SU-DHL-6 (cell line): ENCODE data around the gene ZFYVE9.

Source experiments
- H2AFZ ChIP-seq: fragments of 200-600 bp; sonication (generic); 2 replicates; pipeline ENCODE4 v1.6.1; 2014; ENCODE audit warnings: low read depth, mild to moderate bottlenecking, moderate library complexity, mixed read lengths, antibody characterized with exemption, low read length; ENCODE audit not compliant: severe bottlenecking
- H3F3A ChIP-seq: fragments of 200-600 bp; shearing (Covaris generic); 2 replicates; pipeline ENCODE4 v1.6.0; 2016; ENCODE audit warnings: antibody characterized with exemption, mild to moderate bottlenecking; ENCODE audit not compliant: insufficient read depth
- H3K27ac ChIP-seq: fragments of 200-600 bp; sonication (generic); 2 replicates; pipeline ENCODE4 v1.5.1; 2016; ENCODE audit warnings: low read depth, mild to moderate bottlenecking, low read length, moderate library complexity, mixed read lengths
- H3K27me3 ChIP-seq: fragments of 200-600 bp; sonication (generic), shearing (Covaris generic); 2 replicates; pipeline ENCODE4 v1.6.0; 2014; ENCODE audit warnings: mild to moderate bottlenecking, low read length
- H3K36me3 ChIP-seq: fragments of 200-600 bp; sonication (generic); 2 replicates; pipeline ENCODE4 v1.6.1; 2014; ENCODE audit warnings: mild to moderate bottlenecking, low read length, mixed read lengths
- H3K4me2 ChIP-seq: fragments of 300-600, 200-600 bp; shearing (Covaris generic), sonication (generic); 2 replicates; pipeline ENCODE4 v1.6.0; 2014; ENCODE audit warnings: low read length, low read depth, mild to moderate bottlenecking; ENCODE audit not compliant: poor library complexity, severe bottlenecking
- H3K4me3 ChIP-seq: fragments of 200-600 bp; sonication (generic); 2 replicates; pipeline ENCODE4 v1.5.1; 2014; ENCODE audit warnings: antibody characterized with exemption, low read length, mild to moderate bottlenecking, mixed read lengths; ENCODE audit not compliant: insufficient read depth, poor library complexity, severe bottlenecking
- H3K79me2 ChIP-seq: fragments of 200-600 bp; sonication (generic); 2 replicates; pipeline ENCODE4 v1.6.1; 2014; ENCODE audit warnings: mild to moderate bottlenecking, low read length, moderate library complexity; ENCODE audit not compliant: insufficient read depth
- H3K9ac ChIP-seq: fragments of 200-600 bp; sonication (generic); 2 replicates; pipeline ENCODE4 v1.7.0; 2014; ENCODE audit warnings: mild to moderate bottlenecking, low read length
- H3K9me2 ChIP-seq: fragments of 200-600 bp; sonication (generic); replicated peaks from 2 replicates; pipeline ENCODE4 v1.6.1; 2014; ENCODE audit warnings: low read length; ENCODE audit not compliant: insufficient read depth
- H3K9me3 ChIP-seq: fragments of 200-600 bp; sonication (generic); 2 replicates; pipeline ENCODE4 v1.6.1; 2014; ENCODE audit warnings: low read length, mixed read lengths; ENCODE audit not compliant: insufficient read depth
- H4K20me1 ChIP-seq: fragments of 200-600 bp; sonication (generic); 2 replicates; pipeline ENCODE4 v1.6.1; 2014; ENCODE audit warnings: low read depth, mild to moderate bottlenecking, antibody characterized with exemption, low read length, moderate library complexity, mixed read lengths
- EZH2phosphoT487 ChIP-seq: fragments of 200-600 bp; sonication (generic), shearing (Covaris generic); conservative IDR thresholded peaks from 2 replicates; pipeline ENCODE4 v1.6.1; 2018; ENCODE audit warnings: mild to moderate bottlenecking, antibody characterized with exemption, low read length, moderate library complexity, mixed read lengths
- TF ChIP-seq, protein P1 (sequence below): fragments of 200-600 bp; sonication (generic); IDR thresholded peaks from one replicate; pipeline ENCODE4 v1.5.1; 2017; ENCODE audit warnings: antibody characterized with exemption, mild to moderate bottlenecking, low read length, moderate library complexity; ENCODE audit not compliant: insufficient read depth, poor library complexity, severe bottlenecking

ZFYVE9 gene

GRCh38 chr1:52150946-52151345 is 9.1 kb downstream of the ZFYVE9 start:
- H3K9me3 ChIP-seq: no peaks in the 10 kb centered on the region
- H2AFZ ChIP-seq: no peak overlapping the region
- H3K9me2 ChIP-seq: no peaks in the 10 kb centered on the region
- H3F3A ChIP-seq: no peaks in the 10 kb centered on the region
- no peak overlapping the region for H3K9ac ChIP-seq
- no peaks in the 10 kb centered on the region for H4K20me1 ChIP-seq
- no peaks in the 10 kb centered on the region for H3K36me3 ChIP-seq
- no peaks in the 10 kb centered on the region for H3K27me3 ChIP-seq
- no peaks in the 10 kb centered on the region for H3K79me2 ChIP-seq
- no peak overlapping the region for H3K4me2 ChIP-seq
- H3K4me3 ChIP-seq: no peak overlapping the region
- TF ChIP-seq EZH2phosphoT487: no peak
- TF ChIP-seq, protein P1, sequence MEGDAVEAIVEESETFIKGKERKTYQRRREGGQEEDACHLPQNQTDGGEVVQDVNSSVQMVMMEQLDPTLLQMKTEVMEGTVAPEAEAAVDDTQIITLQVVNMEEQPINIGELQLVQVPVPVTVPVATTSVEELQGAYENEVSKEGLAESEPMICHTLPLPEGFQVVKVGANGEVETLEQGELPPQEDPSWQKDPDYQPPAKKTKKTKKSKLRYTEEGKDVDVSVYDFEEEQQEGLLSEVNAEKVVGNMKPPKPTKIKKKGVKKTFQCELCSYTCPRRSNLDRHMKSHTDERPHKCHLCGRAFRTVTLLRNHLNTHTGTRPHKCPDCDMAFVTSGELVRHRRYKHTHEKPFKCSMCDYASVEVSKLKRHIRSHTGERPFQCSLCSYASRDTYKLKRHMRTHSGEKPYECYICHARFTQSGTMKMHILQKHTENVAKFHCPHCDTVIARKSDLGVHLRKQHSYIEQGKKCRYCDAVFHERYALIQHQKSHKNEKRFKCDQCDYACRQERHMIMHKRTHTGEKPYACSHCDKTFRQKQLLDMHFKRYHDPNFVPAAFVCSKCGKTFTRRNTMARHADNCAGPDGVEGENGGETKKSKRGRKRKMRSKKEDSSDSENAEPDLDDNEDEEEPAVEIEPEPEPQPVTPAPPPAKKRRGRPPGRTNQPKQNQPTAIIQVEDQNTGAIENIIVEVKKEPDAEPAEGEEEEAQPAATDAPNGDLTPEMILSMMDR: no peak
- H3K27ac ChIP-seq: no peak overlapping the region

- Histone ChIP-seq H3K9me2 (no peaks in the 10 kb centered on the region), H3K4me3 (no peak overlapping the region), H3F3A (no peaks in the 10 kb centered on the region), H3K79me2 (no peaks in the 10 kb centered on the region), H3K27ac (no peak overlapping the region), H2AFZ (no peak overlapping the region), H4K20me1 (no peaks in the 10 kb centered on the region), H3K9ac (no peak overlapping the region), H3K4me2 (no peak overlapping the region), H3K36me3 (no peaks in the 10 kb centered on the region), H3K27me3 (no peaks in the 10 kb centered on the region), H3K9me3 (no peaks in the 10 kb centered on the region)
- TF ChIP-seq EZH2phosphoT487: no peak
- TF ChIP-seq, protein P1: no peak
Observed at GRCh38 chr1:52152572-52152971, 10.7 kb downstream of the ZFYVE9 start.

DNA sequence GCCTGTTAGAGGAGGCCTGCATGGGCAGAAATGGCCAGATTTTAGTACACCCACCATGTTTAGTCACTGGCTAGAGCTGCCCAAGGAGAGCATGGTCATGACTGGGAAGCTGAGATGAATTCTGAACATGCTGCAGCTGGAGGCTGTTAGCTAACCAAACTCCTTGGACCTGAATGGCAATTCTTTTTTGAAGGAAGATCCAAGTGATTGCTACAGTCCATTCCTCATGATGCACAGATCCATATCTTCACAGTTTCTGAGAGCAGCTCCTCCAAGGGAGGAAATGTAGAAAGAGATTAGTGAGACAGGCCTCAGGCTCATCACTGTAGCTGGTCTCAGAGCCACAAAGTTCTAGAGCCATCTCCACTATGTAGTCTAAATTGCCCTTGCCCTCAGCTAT is 11.1 kb downstream of the ZFYVE9 start:
- H4K20me1 ChIP-seq: no peaks in the 10 kb centered on the region
- no peak overlapping the region for H3K4me2 ChIP-seq
- TF ChIP-seq, protein P1: no peak
- no peak for TF ChIP-seq EZH2phosphoT487
- no peaks in the 10 kb centered on the region for H3F3A ChIP-seq
- H3K9ac ChIP-seq: no peak overlapping the region
- H3K9me3 ChIP-seq: no peaks in the 10 kb centered on the region
- no peak overlapping the region for H3K27ac ChIP-seq
- H3K4me3 ChIP-seq: no peak overlapping the region
- no peaks in the 10 kb centered on the region for H3K36me3 ChIP-seq
- H3K9me2 ChIP-seq: no peaks in the 10 kb centered on the region
- no peaks in the 10 kb centered on the region for H3K27me3 ChIP-seq
- H2AFZ ChIP-seq: no peak overlapping the region
- H3K79me2 ChIP-seq: no peaks in the 10 kb centered on the region

DNA sequence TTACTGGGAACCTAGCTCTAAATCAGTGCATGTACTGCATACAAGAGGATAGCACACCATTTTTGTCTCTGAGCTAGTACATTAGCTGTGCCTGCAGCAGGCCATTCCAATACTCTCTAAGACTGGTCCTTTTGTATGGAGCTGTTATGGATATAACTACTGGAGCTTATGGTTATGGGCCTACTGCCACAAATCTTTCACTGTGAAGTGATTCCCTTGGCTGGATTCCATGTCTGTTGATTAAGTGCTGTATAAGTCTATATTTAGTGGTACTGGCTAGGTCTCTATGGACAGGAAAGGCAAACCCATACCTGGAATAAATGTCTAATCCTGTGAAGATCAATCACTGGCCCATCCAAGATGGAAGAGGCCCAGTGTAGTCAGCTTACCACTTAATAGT is 12.0 kb downstream of the ZFYVE9 start:
- no peaks in the 10 kb centered on the region for H4K20me1 ChIP-seq
- H3K36me3 ChIP-seq: no peaks in the 10 kb centered on the region
- no peaks in the 10 kb centered on the region for H3K9me2 ChIP-seq
- TF ChIP-seq, protein P1: no peak
- no peak for TF ChIP-seq EZH2phosphoT487
- no peak overlapping the region for H3K27ac ChIP-seq
- no peaks in the 10 kb centered on the region for H3K27me3 ChIP-seq
- no peak overlapping the region for H3K4me3 ChIP-seq
- H2AFZ ChIP-seq: no peak overlapping the region
- no peaks in the 10 kb centered on the region for H3K9me3 ChIP-seq
- H3F3A ChIP-seq: no peaks in the 10 kb centered on the region
- H3K4me2 ChIP-seq: no peak overlapping the region
- H3K79me2 ChIP-seq: no peaks in the 10 kb centered on the region
- no peak overlapping the region for H3K9ac ChIP-seq
